Spleen (tissue), 7 donors: Measurements from ENCODE around the gene STEAP1B.

Experiments used
- POLR2A ChIP-seq, 3 donors: fragments of 450-650 bp; IDR thresholded peaks; one replicate each; pipeline ENCODE4 v1.5.1; 2017; ENCODE audit warnings: antibody characterized with exemption in 3 of 3, mild to moderate bottlenecking in 1 of 3
- TF ChIP-seq, protein P1 (sequence below), 11 experiments: fragments of 200-600 bp in 7 of 11; fragments of 450-650 bp in 4 of 11; sonication (generic) in 4 of 11; IDR thresholded peaks in 8 of 11; conservative IDR thresholded peaks in 3 of 11; 1 replicate in 7 of 11; 2 replicates in 4 of 11; pipeline versions ENCODE4 v1.4.0 to v1.8.0; 2016 to 2021; ENCODE audit warnings: antibody characterized with exemption in 11 of 11, inconsistent platforms in 4 of 11, mild to moderate bottlenecking in 1 of 11
- donor health status: DM: no; HTN: no; CAD: no; lungs with moderate emphysema.
- donor health status: DM: no; HTN: no; CAD: no.
- donor health status: DM: no; HTN: no; CAD: no.

DNA sequence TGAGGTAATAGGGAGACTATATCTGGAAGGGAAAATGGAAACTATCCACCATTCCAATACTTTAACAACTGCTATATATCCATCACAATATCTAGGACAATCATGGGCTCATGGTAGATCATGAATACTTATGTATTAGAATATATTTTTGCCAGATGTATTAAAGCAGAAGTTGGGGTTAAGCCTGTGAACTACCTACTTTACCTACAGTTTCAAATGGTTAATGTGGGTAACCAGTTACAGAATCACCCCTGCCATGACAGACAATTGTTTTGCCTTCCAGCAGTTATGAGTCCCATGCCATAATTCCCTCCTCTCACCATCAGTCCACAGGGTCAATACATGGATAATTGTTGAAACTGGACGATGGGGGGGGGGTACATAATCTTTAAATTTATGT lies 113.1 kb downstream of the STEAP1B start:
- TF ChIP-seq, protein P1, sequence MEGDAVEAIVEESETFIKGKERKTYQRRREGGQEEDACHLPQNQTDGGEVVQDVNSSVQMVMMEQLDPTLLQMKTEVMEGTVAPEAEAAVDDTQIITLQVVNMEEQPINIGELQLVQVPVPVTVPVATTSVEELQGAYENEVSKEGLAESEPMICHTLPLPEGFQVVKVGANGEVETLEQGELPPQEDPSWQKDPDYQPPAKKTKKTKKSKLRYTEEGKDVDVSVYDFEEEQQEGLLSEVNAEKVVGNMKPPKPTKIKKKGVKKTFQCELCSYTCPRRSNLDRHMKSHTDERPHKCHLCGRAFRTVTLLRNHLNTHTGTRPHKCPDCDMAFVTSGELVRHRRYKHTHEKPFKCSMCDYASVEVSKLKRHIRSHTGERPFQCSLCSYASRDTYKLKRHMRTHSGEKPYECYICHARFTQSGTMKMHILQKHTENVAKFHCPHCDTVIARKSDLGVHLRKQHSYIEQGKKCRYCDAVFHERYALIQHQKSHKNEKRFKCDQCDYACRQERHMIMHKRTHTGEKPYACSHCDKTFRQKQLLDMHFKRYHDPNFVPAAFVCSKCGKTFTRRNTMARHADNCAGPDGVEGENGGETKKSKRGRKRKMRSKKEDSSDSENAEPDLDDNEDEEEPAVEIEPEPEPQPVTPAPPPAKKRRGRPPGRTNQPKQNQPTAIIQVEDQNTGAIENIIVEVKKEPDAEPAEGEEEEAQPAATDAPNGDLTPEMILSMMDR (IDR thresholded peaks at IDR 0.05 in 8 of 11, conservative IDR thresholded peaks at IDR 0.05 in 3 of 11), result no peak
- no peak for TF ChIP-seq POLR2A (IDR thresholded peaks at IDR 0.05)
